SK-N-SH treated with all-trans-retinoic acid at 6 μM for 48 hours (cell line): ENCODE data around the gene EPS8.

Experiments used
- ATAC-seq: fragments of 200-7000 bp; cut with Tn5 transposase; 3 replicates; pipeline ENCODE4 v1.9.1; 2020; ENCODE audit warnings: mild to moderate bottlenecking, moderate library complexity
- ARNTL ChIP-seq: fragments of 450-650 bp; formaldehyde crosslinking; IDR thresholded peaks from 2 replicates; pipeline ENCODE4 v1.5.0; 2020; ENCODE audit warnings: low read depth, mild to moderate bottlenecking, moderate library complexity, borderline replicate concordance
- BACH2 ChIP-seq: fragments of 250-450 bp; sonication (Bioruptor Pico); IDR thresholded peaks from 2 replicates; pipeline ENCODE4 v1.9.0; 2021; ENCODE audit warnings: mild to moderate bottlenecking, borderline replicate concordance
- ESRRG ChIP-seq: fragments of 250-450 bp; sonication (Bioruptor Pico); IDR thresholded peaks from 2 replicates; pipeline ENCODE4 v1.6.1; 2021; ENCODE audit warnings: mild to moderate bottlenecking
- GLIS3 ChIP-seq: fragments of 250-450 bp; sonication (Bioruptor Pico); IDR thresholded peaks from 2 replicates; pipeline ENCODE4 v1.5.0; 2020; ENCODE audit warnings: mild to moderate bottlenecking, moderate library complexity
- ISL1 ChIP-seq: fragments of 250-450 bp; sonication (Bioruptor Pico); IDR thresholded peaks from 2 replicates; pipeline ENCODE4 v2.1.2; 2022; ENCODE audit warnings: mild to moderate bottlenecking, moderate library complexity
- OSR1 ChIP-seq: fragments of 250-450 bp; sonication (Bioruptor Pico); IDR thresholded peaks from 2 replicates; pipeline ENCODE4 v1.8.0; 2022; ENCODE audit warnings: moderate library complexity, mild to moderate bottlenecking, inconsistent platforms
- PPARA ChIP-seq: fragments of 250-450 bp; sonication (Bioruptor Pico); IDR thresholded peaks from 2 replicates; pipeline ENCODE4 v1.5.0; 2020; ENCODE audit warnings: mild to moderate bottlenecking, borderline replicate concordance
- RARB ChIP-seq: fragments of 250-450 bp; sonication (Bioruptor Pico); IDR thresholded peaks from 2 replicates; pipeline ENCODE4 v1.8.0; 2021; ENCODE audit warnings: mild to moderate bottlenecking, moderate library complexity
- SNAI2 ChIP-seq: fragments of 250-450 bp; sonication (Bioruptor Pico); IDR thresholded peaks from 2 replicates; pipeline ENCODE4 v1.5.0; 2020; ENCODE audit warnings: mild to moderate bottlenecking, moderate library complexity
- TCF4 ChIP-seq: fragments of 250-450 bp; sonication (Bioruptor Pico); IDR thresholded peaks from 2 replicates; pipeline ENCODE4 v1.8.0; 2021; ENCODE audit warnings: mild to moderate bottlenecking, moderate library complexity, borderline replicate concordance
- ZC3H10 ChIP-seq: fragments of 250-450 bp; sonication (Bioruptor Pico); IDR thresholded peaks from 2 replicates; pipeline ENCODE4 v1.5.1; 2021; ENCODE audit warnings: mild to moderate bottlenecking, moderate library complexity
- ZFP30 ChIP-seq: fragments of 450-650 bp; formaldehyde crosslinking; IDR thresholded peaks from 2 replicates; pipeline ENCODE4 v1.5.0; 2022; ENCODE audit warnings: mild to moderate bottlenecking, moderate library complexity
- TF ChIP-seq, protein P1 (sequence below): fragments of 250-450 bp; sonication (Bioruptor Pico); IDR thresholded peaks from 2 replicates; pipeline ENCODE4 v1.5.0; 2020; ENCODE audit warnings: mild to moderate bottlenecking, moderate library complexity
- TF ChIP-seq, protein P2 (sequence below): fragments of 250-450 bp; sonication (Bioruptor Pico); IDR thresholded peaks from 2 replicates; pipeline ENCODE4 v1.8.0; 2020; ENCODE audit warnings: mild to moderate bottlenecking, moderate library complexity, borderline replicate concordance
- TF ChIP-seq, protein P3 (sequence below): fragments of 250-450 bp; sonication (Bioruptor Pico); IDR thresholded peaks from 2 replicates; pipeline ENCODE4 v1.5.1; 2020; ENCODE audit warnings: low read depth, mild to moderate bottlenecking, moderate library complexity
- TF ChIP-seq, protein P4 (sequence below): fragments of 250-450 bp; sonication (Bioruptor Pico); IDR thresholded peaks from 2 replicates; pipeline ENCODE4 v1.8.0; 2021; ENCODE audit warnings: low read depth, mild to moderate bottlenecking, moderate library complexity, borderline replicate concordance
- TF ChIP-seq, protein P5 (sequence below): fragments of 250-450 bp; sonication (Bioruptor Pico); IDR thresholded peaks from 2 replicates; pipeline ENCODE4 v1.5.1; 2021; ENCODE audit warnings: mild to moderate bottlenecking, moderate library complexity

The EPS8 gene

DNA sequence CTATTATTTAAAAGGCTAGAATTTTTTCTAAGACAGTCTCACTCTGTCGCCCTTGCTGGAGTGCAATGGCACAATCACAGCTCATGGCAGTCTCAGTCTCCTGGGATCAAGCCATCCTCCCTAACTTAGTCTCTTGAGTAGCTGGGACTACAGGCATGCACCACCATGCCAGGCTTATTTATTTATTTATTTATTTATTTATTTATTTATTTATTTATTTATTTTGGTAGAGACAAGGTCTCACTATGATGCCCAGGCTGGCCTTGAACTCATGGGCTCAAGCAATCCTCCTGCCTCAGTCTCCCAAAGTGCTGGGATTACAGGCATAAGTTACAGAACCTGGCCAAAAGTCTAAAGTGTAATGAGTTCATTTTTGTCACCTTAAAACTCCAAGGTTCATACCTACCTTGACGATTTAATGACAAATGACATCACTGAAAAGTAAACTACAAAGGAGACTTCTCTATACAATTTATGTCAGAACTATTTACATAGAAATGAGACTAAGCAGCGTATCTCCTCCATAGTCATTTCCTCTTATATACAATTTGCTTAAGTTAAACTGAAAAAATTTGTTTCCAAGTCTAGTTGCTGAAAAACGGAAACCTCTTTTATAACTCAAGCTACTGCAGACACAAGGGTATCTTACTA, 78.2 kb downstream of the EPS8 start:
- no peak for ATAC-seq
- TF ChIP-seq BACH2 (CRISPR knock-in tag) (no peak), SNAI2 (CRISPR knock-in tag) (no peak), RARB (CRISPR knock-in tag) (no peak), TCF4 (CRISPR knock-in tag) (no peak), ISL1 (no peak), ESRRG (no peak), OSR1 (CRISPR knock-in tag) (no peak), ARNTL (CRISPR knock-in tag) (no peak), ZFP30 (no peak), ZC3H10 (CRISPR knock-in tag) (no peak)
- TF ChIP-seq, protein P1, sequence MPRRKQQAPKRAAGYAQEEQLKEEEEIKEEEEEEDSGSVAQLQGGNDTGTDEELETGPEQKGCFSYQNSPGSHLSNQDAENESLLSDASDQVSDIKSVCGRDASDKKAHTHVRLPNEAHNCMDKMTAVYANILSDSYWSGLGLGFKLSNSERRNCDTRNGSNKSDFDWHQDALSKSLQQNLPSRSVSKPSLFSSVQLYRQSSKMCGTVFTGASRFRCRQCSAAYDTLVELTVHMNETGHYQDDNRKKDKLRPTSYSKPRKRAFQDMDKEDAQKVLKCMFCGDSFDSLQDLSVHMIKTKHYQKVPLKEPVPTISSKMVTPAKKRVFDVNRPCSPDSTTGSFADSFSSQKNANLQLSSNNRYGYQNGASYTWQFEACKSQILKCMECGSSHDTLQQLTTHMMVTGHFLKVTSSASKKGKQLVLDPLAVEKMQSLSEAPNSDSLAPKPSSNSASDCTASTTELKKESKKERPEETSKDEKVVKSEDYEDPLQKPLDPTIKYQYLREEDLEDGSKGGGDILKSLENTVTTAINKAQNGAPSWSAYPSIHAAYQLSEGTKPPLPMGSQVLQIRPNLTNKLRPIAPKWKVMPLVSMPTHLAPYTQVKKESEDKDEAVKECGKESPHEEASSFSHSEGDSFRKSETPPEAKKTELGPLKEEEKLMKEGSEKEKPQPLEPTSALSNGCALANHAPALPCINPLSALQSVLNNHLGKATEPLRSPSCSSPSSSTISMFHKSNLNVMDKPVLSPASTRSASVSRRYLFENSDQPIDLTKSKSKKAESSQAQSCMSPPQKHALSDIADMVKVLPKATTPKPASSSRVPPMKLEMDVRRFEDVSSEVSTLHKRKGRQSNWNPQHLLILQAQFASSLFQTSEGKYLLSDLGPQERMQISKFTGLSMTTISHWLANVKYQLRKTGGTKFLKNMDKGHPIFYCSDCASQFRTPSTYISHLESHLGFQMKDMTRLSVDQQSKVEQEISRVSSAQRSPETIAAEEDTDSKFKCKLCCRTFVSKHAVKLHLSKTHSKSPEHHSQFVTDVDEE (CRISPR knock-in tag): no peak
- TF ChIP-seq, protein P2, sequence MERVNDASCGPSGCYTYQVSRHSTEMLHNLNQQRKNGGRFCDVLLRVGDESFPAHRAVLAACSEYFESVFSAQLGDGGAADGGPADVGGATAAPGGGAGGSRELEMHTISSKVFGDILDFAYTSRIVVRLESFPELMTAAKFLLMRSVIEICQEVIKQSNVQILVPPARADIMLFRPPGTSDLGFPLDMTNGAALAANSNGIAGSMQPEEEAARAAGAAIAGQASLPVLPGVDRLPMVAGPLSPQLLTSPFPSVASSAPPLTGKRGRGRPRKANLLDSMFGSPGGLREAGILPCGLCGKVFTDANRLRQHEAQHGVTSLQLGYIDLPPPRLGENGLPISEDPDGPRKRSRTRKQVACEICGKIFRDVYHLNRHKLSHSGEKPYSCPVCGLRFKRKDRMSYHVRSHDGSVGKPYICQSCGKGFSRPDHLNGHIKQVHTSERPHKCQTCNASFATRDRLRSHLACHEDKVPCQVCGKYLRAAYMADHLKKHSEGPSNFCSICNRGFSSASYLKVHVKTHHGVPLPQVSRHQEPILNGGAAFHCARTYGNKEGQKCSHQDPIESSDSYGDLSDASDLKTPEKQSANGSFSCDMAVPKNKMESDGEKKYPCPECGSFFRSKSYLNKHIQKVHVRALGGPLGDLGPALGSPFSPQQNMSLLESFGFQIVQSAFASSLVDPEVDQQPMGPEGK (CRISPR knock-in tag): no peak
- TF ChIP-seq, protein P3, sequence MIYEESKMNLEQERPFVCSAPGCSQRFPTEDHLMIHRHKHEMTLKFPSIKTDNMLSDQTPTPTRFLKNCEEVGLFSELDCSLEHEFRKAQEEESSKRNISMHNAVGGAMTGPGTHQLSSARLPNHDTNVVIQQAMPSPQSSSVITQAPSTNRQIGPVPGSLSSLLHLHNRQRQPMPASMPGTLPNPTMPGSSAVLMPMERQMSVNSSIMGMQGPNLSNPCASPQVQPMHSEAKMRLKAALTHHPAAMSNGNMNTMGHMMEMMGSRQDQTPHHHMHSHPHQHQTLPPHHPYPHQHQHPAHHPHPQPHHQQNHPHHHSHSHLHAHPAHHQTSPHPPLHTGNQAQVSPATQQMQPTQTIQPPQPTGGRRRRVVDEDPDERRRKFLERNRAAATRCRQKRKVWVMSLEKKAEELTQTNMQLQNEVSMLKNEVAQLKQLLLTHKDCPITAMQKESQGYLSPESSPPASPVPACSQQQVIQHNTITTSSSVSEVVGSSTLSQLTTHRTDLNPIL (CRISPR knock-in tag): no peak
- TF ChIP-seq, protein P4, sequence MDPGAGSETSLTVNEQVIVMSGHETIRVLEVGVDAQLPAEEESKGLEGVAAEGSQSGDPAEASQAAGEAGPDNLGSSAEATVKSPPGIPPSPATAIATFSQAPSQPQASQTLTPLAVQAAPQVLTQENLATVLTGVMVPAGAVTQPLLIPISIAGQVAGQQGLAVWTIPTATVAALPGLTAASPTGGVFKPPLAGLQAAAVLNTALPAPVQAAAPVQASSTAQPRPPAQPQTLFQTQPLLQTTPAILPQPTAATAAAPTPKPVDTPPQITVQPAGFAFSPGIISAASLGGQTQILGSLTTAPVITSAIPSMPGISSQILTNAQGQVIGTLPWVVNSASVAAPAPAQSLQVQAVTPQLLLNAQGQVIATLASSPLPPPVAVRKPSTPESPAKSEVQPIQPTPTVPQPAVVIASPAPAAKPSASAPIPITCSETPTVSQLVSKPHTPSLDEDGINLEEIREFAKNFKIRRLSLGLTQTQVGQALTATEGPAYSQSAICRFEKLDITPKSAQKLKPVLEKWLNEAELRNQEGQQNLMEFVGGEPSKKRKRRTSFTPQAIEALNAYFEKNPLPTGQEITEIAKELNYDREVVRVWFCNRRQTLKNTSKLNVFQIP (CRISPR knock-in tag): no peak
- TF ChIP-seq, protein P5, sequence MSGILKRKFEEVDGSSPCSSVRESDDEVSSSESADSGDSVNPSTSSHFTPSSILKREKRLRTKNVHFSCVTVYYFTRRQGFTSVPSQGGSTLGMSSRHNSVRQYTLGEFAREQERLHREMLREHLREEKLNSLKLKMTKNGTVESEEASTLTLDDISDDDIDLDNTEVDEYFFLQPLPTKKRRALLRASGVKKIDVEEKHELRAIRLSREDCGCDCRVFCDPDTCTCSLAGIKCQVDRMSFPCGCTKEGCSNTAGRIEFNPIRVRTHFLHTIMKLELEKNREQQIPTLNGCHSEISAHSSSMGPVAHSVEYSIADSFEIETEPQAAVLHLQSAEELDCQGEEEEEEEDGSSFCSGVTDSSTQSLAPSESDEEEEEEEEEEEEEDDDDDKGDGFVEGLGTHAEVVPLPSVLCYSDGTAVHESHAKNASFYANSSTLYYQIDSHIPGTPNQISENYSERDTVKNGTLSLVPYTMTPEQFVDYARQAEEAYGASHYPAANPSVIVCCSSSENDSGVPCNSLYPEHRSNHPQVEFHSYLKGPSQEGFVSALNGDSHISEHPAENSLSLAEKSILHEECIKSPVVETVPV (CRISPR knock-in tag): no peak
- TF ChIP-seq, all 23 proteins: peak for 0

DNA sequence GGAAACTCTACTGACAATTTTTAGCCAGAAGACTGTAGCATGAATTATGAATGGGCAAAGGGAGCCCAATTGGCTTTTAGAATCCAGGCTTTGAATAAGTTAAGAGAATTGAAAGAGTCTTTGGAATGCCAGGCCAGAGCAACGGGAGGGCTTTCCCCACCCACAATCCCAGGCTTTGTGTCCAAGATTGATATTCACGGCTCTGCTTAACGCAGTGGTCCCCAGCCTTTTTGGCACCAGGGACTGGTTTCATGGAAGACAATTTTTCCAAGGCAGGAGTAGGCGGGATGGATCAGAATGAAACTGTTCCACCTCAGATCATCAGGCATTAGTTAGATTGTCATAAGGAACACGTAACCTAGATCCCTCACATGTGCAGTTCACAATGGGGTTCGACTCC, 79.6 kb downstream of the EPS8 start:
- TF ChIP-seq ISL1: no peak
- TF ChIP-seq, protein P3 (CRISPR knock-in tag): no peak
- TF ChIP-seq, protein P5 (CRISPR knock-in tag): no peak
- TF ChIP-seq GLIS3: no peak
- no peak for TF ChIP-seq PPARA (CRISPR knock-in tag)
- ATAC-seq: no peak
